ENCODE results near the gene CCDC185.

Gene CCDC185

GRCh38 chr1:223349241-223349640, 44.0 kb upstream of the CCDC185 start:
- H3K27ac ChIP-seq (ENCODE audit: insufficient read depth in 1 of 2, low read depth in 1 of 2, low read length in 2 of 2, poor library complexity in 1 of 2, severe bottlenecking in 2 of 2): no peak overlapping the region
- ChIA-PET POLR2A (no interaction called here), CTCF (no interaction called here)
- no peak for DNase-seq
- H3K9me3 ChIP-seq (ENCODE audit: control extremely low read depth in 1 of 5, control insufficient read depth in 4 of 5, insufficient read depth in 2 of 5, low read depth in 1 of 5, low read length in 4 of 5): no peaks in the 10 kb centered on the region
- no peaks in the 10 kb centered on the region for H3K36me3 ChIP-seq (ENCODE audit: control insufficient read depth in 4 of 4, insufficient read depth in 4 of 4, low read length in 3 of 4)
- peaks cover 0 to 26% (median 9%) of the 10 kb centered on the region in 5 experiments for H3K27me3 ChIP-seq (replicated peaks in 2 of 5; ENCODE audit: control insufficient read depth in 4 of 5, insufficient read depth in 5 of 5, low read length in 4 of 5)
- WGBS (ENCODE audit: insufficient coverage): no CpG with 5 or more reads among the region's 3 CpGs
- H3K4me3 ChIP-seq (ENCODE audit: control insufficient read depth in 1 of 7, extremely low read depth in 1 of 7, insufficient read depth in 4 of 7, low read depth in 2 of 7, low read length in 6 of 7): no peak overlapping the region
- no peaks in the 10 kb centered on the region for H3K4me1 ChIP-seq (ENCODE audit: control extremely low read depth in 1 of 4, control insufficient read depth in 4 of 4, insufficient read depth in 4 of 4, low read length in 3 of 4)

- ChIA-PET POLR2A (no interaction called here), CTCF (no interaction called here)
- 83% methylated on average over 2 of the region's 5 CpGs for WGBS (ENCODE audit: insufficient coverage)
- Histone ChIP-seq H3K9me3 (ENCODE audit: control extremely low read depth in 1 of 5, control insufficient read depth in 4 of 5, insufficient read depth in 2 of 5, low read depth in 1 of 5, low read length in 4 of 5) (no peaks in the 10 kb centered on the region), H3K4me3 (ENCODE audit: control insufficient read depth in 1 of 7, extremely low read depth in 1 of 7, insufficient read depth in 4 of 7, low read depth in 2 of 7, low read length in 6 of 7) (no peak overlapping the region), H3K4me1 (ENCODE audit: control extremely low read depth in 1 of 4, control insufficient read depth in 4 of 4, insufficient read depth in 4 of 4, low read length in 3 of 4) (no peaks in the 10 kb centered on the region), H3K27ac (ENCODE audit: insufficient read depth in 1 of 2, low read depth in 1 of 2, low read length in 2 of 2, poor library complexity in 1 of 2, severe bottlenecking in 2 of 2) (no peak overlapping the region), H3K36me3 (ENCODE audit: control insufficient read depth in 4 of 4, insufficient read depth in 4 of 4, low read length in 3 of 4) (no peaks in the 10 kb centered on the region), H3K27me3 (replicated peaks in 2 of 5; ENCODE audit: control insufficient read depth in 4 of 5, insufficient read depth in 5 of 5, low read length in 4 of 5) (peaks cover 0 to 31% (median 12%) of the 10 kb centered on the region in 5 experiments)
- no peak for DNase-seq
Observed at GRCh38 chr1:223350361-223350908, 42.8 kb upstream of the CCDC185 start.

GRCh38 chr1:223352944-223353343, 40.3 kb upstream of the CCDC185 start:
- WGBS (ENCODE audit: insufficient coverage): 54% methylated on average over 7 of the region's 7 CpGs

GRCh38 chr1:223353939-223354338, 39.3 kb upstream of the CCDC185 start:
- peaks cover 0 to 43% (median 15%) of the 10 kb centered on the region in 5 experiments for H3K27me3 ChIP-seq (replicated peaks in 2 of 5; ENCODE audit: control insufficient read depth in 4 of 5, insufficient read depth in 5 of 5, low read length in 4 of 5)
- DNase-seq: no peak
- POLR2A ChIA-PET: interaction anchor here (0.6 kb wide), 1 partner anchor 131 kb away, joined by 3 read pairs; no protein-coding TSS in a partner anchor
- H3K4me3 ChIP-seq (ENCODE audit: control insufficient read depth in 1 of 7, extremely low read depth in 1 of 7, insufficient read depth in 4 of 7, low read depth in 2 of 7, low read length in 6 of 7): no peak overlapping the region
- H3K36me3 ChIP-seq (ENCODE audit: control insufficient read depth in 4 of 4, insufficient read depth in 4 of 4, low read length in 3 of 4): no peaks in the 10 kb centered on the region
- 100% methylated on average over 2 of the region's 6 CpGs for WGBS (ENCODE audit: insufficient coverage)
- CTCF ChIA-PET: no interaction called here
- H3K9me3 ChIP-seq (ENCODE audit: control extremely low read depth in 1 of 5, control insufficient read depth in 4 of 5, insufficient read depth in 2 of 5, low read depth in 1 of 5, low read length in 4 of 5): no peaks in the 10 kb centered on the region
- no peak overlapping the region for H3K27ac ChIP-seq (ENCODE audit: insufficient read depth in 1 of 2, low read depth in 1 of 2, low read length in 2 of 2, poor library complexity in 1 of 2, severe bottlenecking in 2 of 2)
- no peaks in the 10 kb centered on the region for H3K4me1 ChIP-seq (ENCODE audit: control extremely low read depth in 1 of 4, control insufficient read depth in 4 of 4, insufficient read depth in 4 of 4, low read length in 3 of 4)

More at GRCh38 chr1:223352944-223353343, 40.3 kb upstream of the CCDC185 start:
- no peak for DNase-seq
- no peak overlapping the region for H3K27ac ChIP-seq (ENCODE audit: insufficient read depth in 1 of 2, low read depth in 1 of 2, low read length in 2 of 2, poor library complexity in 1 of 2, severe bottlenecking in 2 of 2)
- H3K36me3 ChIP-seq (ENCODE audit: control insufficient read depth in 4 of 4, insufficient read depth in 4 of 4, low read length in 3 of 4): no peaks in the 10 kb centered on the region
- POLR2A ChIA-PET: no interaction called here
- H3K4me1 ChIP-seq (ENCODE audit: control extremely low read depth in 1 of 4, control insufficient read depth in 4 of 4, insufficient read depth in 4 of 4, low read length in 3 of 4): no peaks in the 10 kb centered on the region
- no peak overlapping the region for H3K4me3 ChIP-seq (ENCODE audit: control insufficient read depth in 1 of 7, extremely low read depth in 1 of 7, insufficient read depth in 4 of 7, low read depth in 2 of 7, low read length in 6 of 7)
- H3K9me3 ChIP-seq (ENCODE audit: control extremely low read depth in 1 of 5, control insufficient read depth in 4 of 5, insufficient read depth in 2 of 5, low read depth in 1 of 5, low read length in 4 of 5): no peaks in the 10 kb centered on the region
- H3K27me3 ChIP-seq (replicated peaks in 2 of 5; ENCODE audit: control insufficient read depth in 4 of 5, insufficient read depth in 5 of 5, low read length in 4 of 5): peaks cover 0 to 36% (median 15%) of the 10 kb centered on the region in 5 experiments
- CTCF ChIA-PET: no interaction called here

GRCh38 chr1:223355699-223356098, 37.5 kb upstream of the CCDC185 start:
- Histone ChIP-seq H3K27ac (ENCODE audit: insufficient read depth in 1 of 2, low read depth in 1 of 2, low read length in 2 of 2, poor library complexity in 1 of 2, severe bottlenecking in 2 of 2) (no peak overlapping the region), H3K4me1 (ENCODE audit: control extremely low read depth in 1 of 4, control insufficient read depth in 4 of 4, insufficient read depth in 4 of 4, low read length in 3 of 4) (no peaks in the 10 kb centered on the region), H3K36me3 (ENCODE audit: control insufficient read depth in 4 of 4, insufficient read depth in 4 of 4, low read length in 3 of 4) (no peaks in the 10 kb centered on the region), H3K4me3 (ENCODE audit: control insufficient read depth in 1 of 7, extremely low read depth in 1 of 7, insufficient read depth in 4 of 7, low read depth in 2 of 7, low read length in 6 of 7) (no peak overlapping the region), H3K9me3 (ENCODE audit: control extremely low read depth in 1 of 5, control insufficient read depth in 4 of 5, insufficient read depth in 2 of 5, low read depth in 1 of 5, low read length in 4 of 5) (no peaks in the 10 kb centered on the region), H3K27me3 (replicated peaks in 2 of 5; ENCODE audit: control insufficient read depth in 4 of 5, insufficient read depth in 5 of 5, low read length in 4 of 5) (peaks cover 0 to 59% (median 17%) of the 10 kb centered on the region in 5 experiments)
- ChIA-PET POLR2A (no interaction called here), CTCF (no interaction called here)
- WGBS (ENCODE audit: insufficient coverage): no CpG with 5 or more reads among the region's 2 CpGs
- DNase-seq: no peak

GRCh38 chr1:223358826-223359225, 34.4 kb upstream of the CCDC185 start:
- Histone ChIP-seq H3K4me3 (ENCODE audit: control insufficient read depth in 1 of 7, extremely low read depth in 1 of 7, insufficient read depth in 4 of 7, low read depth in 2 of 7, low read length in 6 of 7) (no peak overlapping the region), H3K9me3 (ENCODE audit: control extremely low read depth in 1 of 5, control insufficient read depth in 4 of 5, insufficient read depth in 2 of 5, low read depth in 1 of 5, low read length in 4 of 5) (no peaks in the 10 kb centered on the region), H3K4me1 (ENCODE audit: control extremely low read depth in 1 of 4, control insufficient read depth in 4 of 4, insufficient read depth in 4 of 4, low read length in 3 of 4) (peaks cover 0 to 9% (median 3%) of the 10 kb centered on the region in 4 experiments), H3K27ac (ENCODE audit: insufficient read depth in 1 of 2, low read depth in 1 of 2, low read length in 2 of 2, poor library complexity in 1 of 2, severe bottlenecking in 2 of 2) (no peak overlapping the region), H3K36me3 (ENCODE audit: control insufficient read depth in 4 of 4, insufficient read depth in 4 of 4, low read length in 3 of 4) (no peaks in the 10 kb centered on the region), H3K27me3 (replicated peaks in 2 of 5; ENCODE audit: control insufficient read depth in 4 of 5, insufficient read depth in 5 of 5, low read length in 4 of 5) (peaks cover 0 to 66% (median 19%) of the 10 kb centered on the region in 5 experiments)
- ChIA-PET POLR2A (interaction anchor here (0.6 kb wide), 1 partner anchor 300 kb away, joined by 3 read pairs; no protein-coding TSS in a partner anchor), CTCF (interaction anchor here (0.9 to 1.1 kb wide), 2 partner anchors 19 to 225 kb away, joined by 3 to 4 read pairs; no protein-coding TSS in a partner anchor)
- DNase-seq: peak in 2 of 3 donors; percentile 22 to 23
- 92% methylated on average over 2 of the region's 3 CpGs for WGBS (ENCODE audit: insufficient coverage)

- POLR2A ChIA-PET: interaction anchor here (0.6 kb wide), 1 partner anchor 353 kb away, joined by 3 read pairs; no protein-coding TSS in a partner anchor
- CTCF ChIA-PET: interaction anchor here (1.3 kb wide), 1 partner anchor 230 kb away, joined by 3 read pairs; no protein-coding TSS in a partner anchor
- Histone ChIP-seq H3K27ac (ENCODE audit: insufficient read depth in 1 of 2, low read depth in 1 of 2, low read length in 2 of 2, poor library complexity in 1 of 2, severe bottlenecking in 2 of 2) (no peak overlapping the region), H3K4me3 (ENCODE audit: control insufficient read depth in 1 of 7, extremely low read depth in 1 of 7, insufficient read depth in 4 of 7, low read depth in 2 of 7, low read length in 6 of 7) (peak overlapping the region; percentile 20 to 80 (median 66)), H3K27me3 (replicated peaks in 2 of 5; ENCODE audit: control insufficient read depth in 4 of 5, insufficient read depth in 5 of 5, low read length in 4 of 5) (peaks cover 7 to 71% (median 33%) of the 10 kb centered on the region in 5 experiments), H3K9me3 (ENCODE audit: control extremely low read depth in 1 of 5, control insufficient read depth in 4 of 5, insufficient read depth in 2 of 5, low read depth in 1 of 5, low read length in 4 of 5) (no peaks in the 10 kb centered on the region), H3K36me3 (ENCODE audit: control insufficient read depth in 4 of 4, insufficient read depth in 4 of 4, low read length in 3 of 4) (no peaks in the 10 kb centered on the region), H3K4me1 (ENCODE audit: control extremely low read depth in 1 of 4, control insufficient read depth in 4 of 4, insufficient read depth in 4 of 4, low read length in 3 of 4) (peaks cover 0 to 21% (median 13%) of the 10 kb centered on the region in 4 experiments)
- DNase-seq: peak in 2 of 3 donors; percentile 43 to 55
- WGBS (ENCODE audit: insufficient coverage): under 1% methylated on average over 26 of the region's 44 CpGs
Observed at GRCh38 chr1:223363057-223363855, 30.0 kb upstream of the CCDC185 start.

Measured in common myeloid progenitor, CD34-positive (primary cell).